A673 (cell line): ENCODE data around the gene TBC1D20. TPM values are rescaled to one million over a fixed set of nuclear protein-coding genes. Genes with fewer than 3 reads are reported as not detected.
"Not testable (repeated sequence)": the region's sequence is repeated elsewhere in the genome, so short reads cannot be mapped to it uniquely, and the experiment has no call there.

Experiments used
- BruUV-seq: library from RNA; stranded (reverse); fragments of 400-500 nt; replicated peaks from 2 replicates; lab custom pipeline; 2021; lab: Mats Ljungman, UMichigan
- CTCF ChIA-PET: fragments of 300-600 bp; sonication (Branson Sonifier 250); formaldehyde crosslinking; loops from one replicate; lab custom pipeline; 2022; ENCODE audit warnings: antibody characterized with exemption; lab: Charles Lee
- POLR2A ChIA-PET: fragments of 300-600 bp; sonication (Branson Sonifier 250); formaldehyde crosslinking; loops from one replicate; lab custom pipeline; 2022; ENCODE audit warnings: antibody characterized with exemption; ENCODE audit not compliant: low non-redundant PET; lab: Charles Lee
- DNase-seq: peaks from one replicate; pipeline ENCODE4 v3.0.0-alpha.2; 2015; ENCODE audit warnings: low spot score
- H3K27ac ChIP-seq: fragments of 200-600 bp; sonication (generic); 2 replicates; pipeline ENCODE4 v1.5.1; 2016; ENCODE audit warnings: mixed run types, low read depth, mild to moderate bottlenecking, mixed read lengths, antibody characterized with exemption, low read length; ENCODE audit not compliant: poor library complexity, severe bottlenecking
- H3K27me3 ChIP-seq: fragments of 200-600 bp; sonication (generic); replicated peaks from 2 replicates; pipeline ENCODE4 v1.6.1; 2017; ENCODE audit warnings: mixed run types, low read depth, mild to moderate bottlenecking, mixed read lengths, antibody characterized with exemption, low read length; ENCODE audit not compliant: insufficient read depth, poor library complexity
- H3K36me3 ChIP-seq: fragments of 200-600 bp; sonication (generic); 2 replicates; pipeline ENCODE4 v1.6.1; 2016; ENCODE audit warnings: mixed run types, mild to moderate bottlenecking, mixed read lengths, antibody characterized with exemption, low read length; ENCODE audit not compliant: insufficient read depth, poor library complexity, severe bottlenecking
- H3K4me1 ChIP-seq: fragments of 200-600 bp; sonication (generic); 2 replicates; pipeline ENCODE4 v1.6.1; 2017; ENCODE audit warnings: mixed run types, mild to moderate bottlenecking, mixed read lengths, antibody characterized with exemption, low read length; ENCODE audit not compliant: insufficient read depth, poor library complexity, severe bottlenecking
- H3K4me3 ChIP-seq: fragments of 200-600 bp; sonication (generic); 2 replicates; pipeline ENCODE4 v1.5.1; 2016; ENCODE audit warnings: low read depth, mixed run types, mild to moderate bottlenecking, mixed read lengths, low read length; ENCODE audit not compliant: poor library complexity, severe bottlenecking
- H3K9me3 ChIP-seq: fragments of 200-600 bp; sonication (generic); 2 replicates; pipeline ENCODE4 v1.6.1; 2016; ENCODE audit warnings: mixed run types, low read depth, mild to moderate bottlenecking, mixed read lengths, antibody characterized with exemption, low read length; ENCODE audit not compliant: poor library complexity, severe bottlenecking
- EZH2 ChIP-seq: fragments of 200-600 bp; sonication (generic); IDR thresholded peaks from 2 replicates; pipeline ENCODE4 v1.6.1; 2017; ENCODE audit warnings: borderline replicate concordance, low read depth, mild to moderate bottlenecking, mixed read lengths, antibody characterized with exemption, low read length; ENCODE audit not compliant: poor library complexity, severe bottlenecking
- intact Hi-C: fragments of 100-400 bp; cut with micrococcal nuclease; formaldehyde crosslinking; loops from one replicate; pipeline ENCODE4 v1.10.0; 2022; ENCODE audit not compliant: unreplicated experiment
- total RNA-seq: library from RNA; stranded (reverse); gene quantifications from 2 replicates; pipeline ENCODE4 v1.2.3, GENCODE V29; 2021
- TF ChIP-seq, protein P1 (sequence below): fragments of 300-800, 200-600 bp; sonication (generic); conservative IDR thresholded peaks from 2 replicates; pipeline ENCODE4 v1.5.1; 2017; ENCODE audit warnings: low read depth, mild to moderate bottlenecking, antibody characterized with exemption, low read length, moderate library complexity, mixed read lengths

TBC1D20 gene
- total RNA-seq, 1 experiment from 2014 or later, result 34.3 TPM

- H3K27me3 ChIP-seq, result no peaks in the 10 kb centered on the region
- intact Hi-C loops, result loop anchor here (1.0 kb wide), 1 partner anchor 125 kb away; no protein-coding TSS in a partner anchor
- BruUV-seq, result no TSS peak
- H3K4me3 ChIP-seq, result no peak overlapping the region
- peaks cover 3% of the 10 kb centered on the region for H3K4me1 ChIP-seq
- ChIA-PET CTCF (no interaction called here), POLR2A (interaction anchor here (0.7 kb wide), 1 partner anchor 71 kb away, joined by 10 read pairs; no protein-coding TSS in a partner anchor)
- peaks cover 57% of the 10 kb centered on the region for H3K36me3 ChIP-seq
- no peaks in the 10 kb centered on the region for H3K9me3 ChIP-seq
- peak overlapping the region; percentile 61 for H3K27ac ChIP-seq
- TF ChIP-seq, protein P1, sequence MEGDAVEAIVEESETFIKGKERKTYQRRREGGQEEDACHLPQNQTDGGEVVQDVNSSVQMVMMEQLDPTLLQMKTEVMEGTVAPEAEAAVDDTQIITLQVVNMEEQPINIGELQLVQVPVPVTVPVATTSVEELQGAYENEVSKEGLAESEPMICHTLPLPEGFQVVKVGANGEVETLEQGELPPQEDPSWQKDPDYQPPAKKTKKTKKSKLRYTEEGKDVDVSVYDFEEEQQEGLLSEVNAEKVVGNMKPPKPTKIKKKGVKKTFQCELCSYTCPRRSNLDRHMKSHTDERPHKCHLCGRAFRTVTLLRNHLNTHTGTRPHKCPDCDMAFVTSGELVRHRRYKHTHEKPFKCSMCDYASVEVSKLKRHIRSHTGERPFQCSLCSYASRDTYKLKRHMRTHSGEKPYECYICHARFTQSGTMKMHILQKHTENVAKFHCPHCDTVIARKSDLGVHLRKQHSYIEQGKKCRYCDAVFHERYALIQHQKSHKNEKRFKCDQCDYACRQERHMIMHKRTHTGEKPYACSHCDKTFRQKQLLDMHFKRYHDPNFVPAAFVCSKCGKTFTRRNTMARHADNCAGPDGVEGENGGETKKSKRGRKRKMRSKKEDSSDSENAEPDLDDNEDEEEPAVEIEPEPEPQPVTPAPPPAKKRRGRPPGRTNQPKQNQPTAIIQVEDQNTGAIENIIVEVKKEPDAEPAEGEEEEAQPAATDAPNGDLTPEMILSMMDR, result peak; percentile 70
- TF ChIP-seq EZH2, result no peak
- peak; percentile 79 for DNase-seq
Measured at GRCh38 chr20:478949-479429, 16.7 kb upstream of the TBC1D20 start.

DNA sequence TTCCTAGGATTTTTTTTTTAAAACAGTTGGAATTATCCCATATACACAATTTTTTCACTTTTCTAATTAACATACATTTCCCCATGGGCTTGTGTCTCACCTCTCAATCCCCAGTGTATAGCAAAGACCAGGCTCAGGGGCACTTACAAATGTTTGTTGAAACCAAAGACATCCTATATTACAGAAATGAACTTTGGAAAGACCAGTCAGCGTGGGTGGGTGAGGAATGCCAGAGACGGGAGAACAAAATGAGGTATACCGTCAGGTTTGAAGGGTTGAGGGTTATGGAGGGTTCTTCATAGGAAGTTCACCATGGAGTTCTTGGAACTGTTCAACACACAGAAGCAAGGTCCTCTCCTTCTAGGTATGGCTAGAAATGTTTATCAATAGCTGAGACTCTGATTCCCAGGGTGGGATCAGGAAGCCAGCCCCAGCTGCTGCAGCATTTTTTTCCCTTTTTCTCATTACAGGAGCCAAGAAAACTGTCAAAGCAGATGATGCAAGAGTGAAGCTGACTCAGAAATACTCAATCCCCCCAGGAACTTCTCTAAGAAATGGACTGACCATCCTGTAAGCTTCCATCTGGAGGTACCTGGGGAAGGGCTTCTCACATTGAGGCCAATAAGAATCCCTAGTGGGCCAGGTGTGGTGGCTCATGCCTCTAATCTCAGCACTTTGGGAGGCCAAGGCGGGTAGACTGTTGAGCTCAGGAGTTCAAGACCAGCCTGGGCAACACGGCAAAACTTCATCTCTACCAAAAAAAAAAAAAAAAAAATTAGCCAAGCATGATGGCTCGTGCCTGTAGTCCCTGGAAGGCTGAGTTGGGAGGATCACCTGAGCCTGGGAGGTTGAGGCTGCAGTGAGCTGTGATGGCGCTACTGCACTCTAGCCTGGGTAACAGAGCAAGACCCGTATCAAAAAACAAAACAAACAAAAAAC lies 15.9 kb upstream of the TBC1D20 start:
- DNase-seq, result peak; percentile 11
- ChIA-PET POLR2A (interaction anchor here (0.7 kb wide), 1 partner anchor 71 kb away, joined by 10 read pairs; no protein-coding TSS in a partner anchor), CTCF (interaction anchor here (1.2 kb wide), 1 partner anchor 124 kb away, joined by 7 read pairs; no protein-coding TSS in a partner anchor)
- TF ChIP-seq, protein P1, result no peak
- no peak for TF ChIP-seq EZH2
- no peaks in the 10 kb centered on the region for H3K9me3 ChIP-seq
- peak overlapping the region; percentile 61 for H3K27ac ChIP-seq
- H3K4me1 ChIP-seq, result peaks cover 3% of the 10 kb centered on the region
- peaks cover 55% of the 10 kb centered on the region for H3K36me3 ChIP-seq
- intact Hi-C loops, result no loop called here
- no peak overlapping the region for H3K4me3 ChIP-seq
- no TSS peak for BruUV-seq
- no peaks in the 10 kb centered on the region for H3K27me3 ChIP-seq

DNA sequence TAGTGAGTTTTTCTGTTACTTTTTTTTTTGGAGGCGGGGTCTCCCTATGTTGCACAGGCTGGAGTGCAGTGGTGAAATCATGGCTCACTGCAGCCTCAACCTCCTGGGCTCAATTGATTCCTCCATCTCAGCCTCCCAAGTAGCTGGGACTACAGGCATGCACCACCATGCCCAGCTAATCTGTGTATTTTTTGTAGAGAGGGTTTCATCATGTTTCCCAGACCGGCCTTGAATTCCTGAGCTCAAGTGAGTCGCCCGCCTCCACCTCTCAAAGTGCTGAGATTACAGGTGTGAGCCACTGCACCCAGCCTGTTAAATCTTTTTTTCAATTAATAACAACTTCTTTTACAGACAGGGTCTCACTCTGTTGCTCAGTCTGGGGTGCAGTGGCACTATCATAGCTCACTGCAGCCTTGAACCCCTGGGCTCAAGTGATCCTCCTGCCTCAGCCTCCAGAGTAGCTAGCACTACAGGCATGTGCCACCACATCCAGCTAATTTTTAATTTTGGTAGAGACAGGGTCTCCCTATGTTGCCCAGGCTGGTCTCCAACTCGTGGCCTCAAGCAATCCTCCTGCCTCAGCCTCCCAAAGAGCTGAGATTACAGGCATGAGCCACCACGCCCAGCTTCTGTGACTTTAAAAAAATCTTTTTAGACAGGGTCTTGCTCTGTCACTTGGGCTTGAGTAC lies 14.4 kb upstream of the TBC1D20 start:
- POLR2A ChIA-PET, result interaction anchor here (0.7 kb wide), 1 partner anchor 45 kb away, joined by 4 read pairs; no protein-coding TSS in a partner anchor
- H3K4me3 ChIP-seq, CTCF ChIA-PET, H3K9me3 ChIP-seq, DNase-seq, intact Hi-C loops, BruUV-seq, H3K4me1 ChIP-seq, H3K27me3 ChIP-seq: not testable (repeated sequence)
- Histone ChIP-seq H3K36me3 (peaks cover 42% of the 10 kb centered on the region), H3K27ac (peak overlapping the region; percentile 48)
